ENCODE measurements around the gene APBA1. TPM values are rescaled to one million over a fixed set of nuclear protein-coding genes. Genes with fewer than 3 reads are reported as not detected.

APBA1 gene
- total and polyA plus RNA-seq, 9 of the 15 experiments (the other 6 are each of a cell fraction or from before 2014, with no cell fraction given): 0.01 to 0.02 TPM; not detected in 7

GRCh38 chr9:69395718-69396117 is 276.5 kb downstream of the APBA1 start (continued):
- TF ChIP-seq MGA (IDR thresholded peaks at IDR 0.05): no peak
- TF ChIP-seq SMARCA4 (IDR thresholded peaks at IDR 0.05): no peak
